ENCODE results near the gene PNN.

GRCh38 chr14:39185256-39186049, 10.4 kb downstream of the PNN start:
- TF ChIP-seq EZH2phosphoT487 (IDR thresholded peaks at IDR 0.05; ENCODE audit: insufficient read depth, low read depth) (no peak), EZH2 (IDR thresholded peaks at IDR 0.05; ENCODE audit: insufficient read depth, poor library complexity, severe bottlenecking) (no peak)

Data from GM23248 (cell line).